Loucy (cell line): ENCODE measurements around the gene ODF2L.

ENCODE experiments used
- EZH2phosphoT487 ChIP-seq: fragments of 200-600 bp; IDR thresholded peaks from 2 replicates; pipeline ENCODE4 v1.6.1; 2018; ENCODE audit warnings: antibody characterized with exemption, mild to moderate bottlenecking, moderate library complexity, borderline replicate concordance
- TF ChIP-seq, protein P1 (sequence below): fragments of 200-600 bp; sonication (generic); conservative IDR thresholded peaks from 2 replicates; pipeline ENCODE4 v1.5.1; 2014; ENCODE audit warnings: mild to moderate bottlenecking, antibody characterized with exemption, low read length

- TF ChIP-seq, protein P1, sequence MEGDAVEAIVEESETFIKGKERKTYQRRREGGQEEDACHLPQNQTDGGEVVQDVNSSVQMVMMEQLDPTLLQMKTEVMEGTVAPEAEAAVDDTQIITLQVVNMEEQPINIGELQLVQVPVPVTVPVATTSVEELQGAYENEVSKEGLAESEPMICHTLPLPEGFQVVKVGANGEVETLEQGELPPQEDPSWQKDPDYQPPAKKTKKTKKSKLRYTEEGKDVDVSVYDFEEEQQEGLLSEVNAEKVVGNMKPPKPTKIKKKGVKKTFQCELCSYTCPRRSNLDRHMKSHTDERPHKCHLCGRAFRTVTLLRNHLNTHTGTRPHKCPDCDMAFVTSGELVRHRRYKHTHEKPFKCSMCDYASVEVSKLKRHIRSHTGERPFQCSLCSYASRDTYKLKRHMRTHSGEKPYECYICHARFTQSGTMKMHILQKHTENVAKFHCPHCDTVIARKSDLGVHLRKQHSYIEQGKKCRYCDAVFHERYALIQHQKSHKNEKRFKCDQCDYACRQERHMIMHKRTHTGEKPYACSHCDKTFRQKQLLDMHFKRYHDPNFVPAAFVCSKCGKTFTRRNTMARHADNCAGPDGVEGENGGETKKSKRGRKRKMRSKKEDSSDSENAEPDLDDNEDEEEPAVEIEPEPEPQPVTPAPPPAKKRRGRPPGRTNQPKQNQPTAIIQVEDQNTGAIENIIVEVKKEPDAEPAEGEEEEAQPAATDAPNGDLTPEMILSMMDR, result no peak
- no peak for TF ChIP-seq EZH2phosphoT487
Observed at GRCh38 chr1:86318436-86318835, 77.7 kb downstream of the ODF2L start.
